ENCODE data around the gene RAD51B. TPM values are rescaled to one million over a fixed set of nuclear protein-coding genes. Genes with fewer than 3 reads are reported as not detected.

RAD51B gene
- total and polyA plus RNA-seq, 4 donors = 2.5 to 95.0 (median 9.6) TPM

DNA sequence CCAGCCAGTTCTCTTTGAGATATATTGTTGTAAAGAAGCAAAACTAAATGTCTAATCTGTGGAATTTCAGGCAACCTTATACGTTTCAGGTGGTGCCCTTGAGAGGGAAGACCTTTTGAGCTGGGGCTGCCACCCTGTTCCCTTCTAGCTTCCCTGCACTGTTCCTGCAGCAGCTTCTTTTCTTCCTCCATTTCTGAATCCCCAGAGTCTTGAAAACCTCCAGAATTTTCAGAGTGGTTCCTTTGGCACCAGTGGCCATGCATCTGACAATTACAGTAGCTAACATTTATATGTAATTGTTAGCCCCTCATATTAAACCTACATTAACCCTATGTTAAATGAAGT, 702.0 kb downstream of the RAD51B start:
- TF ChIP-seq, protein P1, sequence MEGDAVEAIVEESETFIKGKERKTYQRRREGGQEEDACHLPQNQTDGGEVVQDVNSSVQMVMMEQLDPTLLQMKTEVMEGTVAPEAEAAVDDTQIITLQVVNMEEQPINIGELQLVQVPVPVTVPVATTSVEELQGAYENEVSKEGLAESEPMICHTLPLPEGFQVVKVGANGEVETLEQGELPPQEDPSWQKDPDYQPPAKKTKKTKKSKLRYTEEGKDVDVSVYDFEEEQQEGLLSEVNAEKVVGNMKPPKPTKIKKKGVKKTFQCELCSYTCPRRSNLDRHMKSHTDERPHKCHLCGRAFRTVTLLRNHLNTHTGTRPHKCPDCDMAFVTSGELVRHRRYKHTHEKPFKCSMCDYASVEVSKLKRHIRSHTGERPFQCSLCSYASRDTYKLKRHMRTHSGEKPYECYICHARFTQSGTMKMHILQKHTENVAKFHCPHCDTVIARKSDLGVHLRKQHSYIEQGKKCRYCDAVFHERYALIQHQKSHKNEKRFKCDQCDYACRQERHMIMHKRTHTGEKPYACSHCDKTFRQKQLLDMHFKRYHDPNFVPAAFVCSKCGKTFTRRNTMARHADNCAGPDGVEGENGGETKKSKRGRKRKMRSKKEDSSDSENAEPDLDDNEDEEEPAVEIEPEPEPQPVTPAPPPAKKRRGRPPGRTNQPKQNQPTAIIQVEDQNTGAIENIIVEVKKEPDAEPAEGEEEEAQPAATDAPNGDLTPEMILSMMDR (IDR thresholded peaks at IDR 0.05; ENCODE audit: control extremely low read depth, extremely low read depth) = no peak
- H3K9me3 ChIP-seq (ENCODE audit: control insufficient read depth in 4 of 4, insufficient read depth in 3 of 4, low read length in 3 of 4) = no peaks in the 10 kb centered on the region
- H3K4me3 ChIP-seq = no peak overlapping the region
- H3K9ac ChIP-seq (ENCODE audit: insufficient read depth in 1 of 2, low read length in 2 of 2) = no peak overlapping the region
- H3K27me3 ChIP-seq (ENCODE audit: control insufficient read depth in 3 of 3, insufficient read depth in 3 of 3, low read length in 2 of 3) = no peaks in the 10 kb centered on the region
- peak overlapping the region in 1 of 2 donors; percentile 87 for H3K27ac ChIP-seq (ENCODE audit: low read depth in 1 of 2, low read length in 1 of 2)
- DNase-seq (no peak), ATAC-seq (ENCODE audit: insufficient read depth, low FRiP score) (no peak)
- peaks cover 16 to 72% (median 44%) of the 10 kb centered on the region in 5 donors for H3K4me1 ChIP-seq (ENCODE audit: control insufficient read depth in 5 of 5, insufficient read depth in 5 of 5, low read length in 5 of 5)
- WGBS, 2 donors = 63 to 92% methylated on average over 1 of the region's 1 CpG
- no peaks in the 10 kb centered on the region for H3K36me3 ChIP-seq (ENCODE audit: control insufficient read depth in 4 of 4, insufficient read depth in 4 of 4, low read length in 4 of 4)

DNA sequence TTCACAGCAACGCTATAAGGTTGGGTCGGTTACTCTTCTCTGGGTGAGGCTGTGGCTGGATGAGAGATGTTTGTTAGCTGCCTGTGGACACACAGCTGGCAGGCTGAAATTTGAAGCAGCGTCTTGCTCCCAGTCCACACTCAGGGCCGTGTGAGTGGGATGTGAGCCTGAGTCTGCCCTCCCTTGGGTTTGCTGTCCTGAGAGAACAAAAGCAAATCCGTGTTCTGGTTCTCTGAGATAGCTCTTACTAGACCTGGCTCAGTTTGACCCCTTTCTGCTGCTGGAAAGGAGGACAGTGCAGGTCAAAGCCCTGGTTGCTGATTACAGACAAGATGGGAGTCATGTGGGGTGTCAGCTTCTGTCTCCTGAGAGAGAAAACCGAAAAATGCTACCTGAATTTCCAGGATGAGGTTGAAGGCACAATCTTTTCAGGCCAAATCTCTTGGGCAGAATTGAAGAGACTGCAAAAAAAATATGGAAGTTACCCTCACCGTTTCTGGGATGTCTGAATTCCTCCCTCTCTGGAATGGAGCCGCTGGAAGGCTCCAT, 702.5 kb downstream of the RAD51B start:
- TF ChIP-seq, protein P1 (IDR thresholded peaks at IDR 0.05; ENCODE audit: control extremely low read depth, extremely low read depth) = no peak
- ATAC-seq (ENCODE audit: insufficient read depth, low FRiP score) (no peak), DNase-seq (no peak)
- Histone ChIP-seq H3K36me3 (ENCODE audit: control insufficient read depth in 4 of 4, insufficient read depth in 4 of 4, low read length in 4 of 4) (no peaks in the 10 kb centered on the region), H3K27me3 (ENCODE audit: control insufficient read depth in 3 of 3, insufficient read depth in 3 of 3, low read length in 2 of 3) (no peaks in the 10 kb centered on the region), H3K27ac (ENCODE audit: low read depth in 1 of 2, low read length in 1 of 2) (peak overlapping the region in 1 of 2 donors; percentile 87), H3K4me3 (no peak overlapping the region), H3K9me3 (ENCODE audit: control insufficient read depth in 4 of 4, insufficient read depth in 3 of 4, low read length in 3 of 4) (no peaks in the 10 kb centered on the region), H3K4me1 (ENCODE audit: control insufficient read depth in 5 of 5, insufficient read depth in 5 of 5, low read length in 5 of 5) (peaks cover 16 to 67% (median 44%) of the 10 kb centered on the region in 5 donors), H3K9ac (ENCODE audit: insufficient read depth in 1 of 2, low read length in 2 of 2) (peak overlapping the region in 1 of 2 donors; percentile 38)
- 75 to 82% methylated on average over 8 of the region's 8 CpGs for WGBS, 2 donors

GRCh38 chr14:68522510-68523325, 703.1 kb downstream of the RAD51B start:
- H3K9ac ChIP-seq (ENCODE audit: insufficient read depth in 1 of 2, low read length in 2 of 2) = peak overlapping the region in 1 of 2 donors; percentile 38
- WGBS, 2 donors = 72 to 88% methylated on average over 5 of the region's 5 CpGs
- peaks cover 16 to 64% (median 44%) of the 10 kb centered on the region in 5 donors for H3K4me1 ChIP-seq (ENCODE audit: control insufficient read depth in 5 of 5, insufficient read depth in 5 of 5, low read length in 5 of 5)
- no peaks in the 10 kb centered on the region for H3K27me3 ChIP-seq (ENCODE audit: control insufficient read depth in 3 of 3, insufficient read depth in 3 of 3, low read length in 2 of 3)
- TF ChIP-seq, protein P1 (IDR thresholded peaks at IDR 0.05; ENCODE audit: control extremely low read depth, extremely low read depth) = no peak
- ATAC-seq (ENCODE audit: insufficient read depth, low FRiP score) = no peak
- no peak overlapping the region for H3K4me3 ChIP-seq
- H3K27ac ChIP-seq (ENCODE audit: low read depth in 1 of 2, low read length in 1 of 2) = peak overlapping the region in 1 of 2 donors; percentile 87
- H3K9me3 ChIP-seq (ENCODE audit: control insufficient read depth in 4 of 4, insufficient read depth in 3 of 4, low read length in 3 of 4) = no peaks in the 10 kb centered on the region
- DNase-seq = peak in 2 of 3 donors; percentile 55 to 56
- no peaks in the 10 kb centered on the region for H3K36me3 ChIP-seq (ENCODE audit: control insufficient read depth in 4 of 4, insufficient read depth in 4 of 4, low read length in 4 of 4)
